ENCODE results near the gene POC1A.

Gene POC1A

GRCh38 chr3:52026041-52026440, 128.2 kb downstream of the POC1A start:
- DNase-seq (ENCODE audit: low read depth, low spot score), result no peak

- DNase-seq (ENCODE audit: low read depth, low spot score), result no peak
Observed at GRCh38 chr3:52025453-52025852, 128.8 kb downstream of the POC1A start.
